Mucosa of descending colon (tissue), 3 donors: ENCODE results near the gene CLDN24. TPM values are rescaled to one million over a fixed set of nuclear protein-coding genes. Genes with fewer than 3 reads are reported as not detected.

Experiments
- ATAC-seq: fragments of 200-7000 bp; cut with Tn5 transposase; one replicate; pipeline ENCODE4 v1.9.1; 2020; ENCODE audit warnings: mild to moderate bottlenecking, moderate library complexity
- DNase-seq, 3 donors: peaks; one replicate each; pipeline ENCODE4 v3.0.0-alpha.2; 2020
- H3K36me3 ChIP-seq: fragments of 200-600 bp; one replicate; pipeline ENCODE4 v1.8.0; 2021; ENCODE audit warnings: low read depth, mild to moderate bottlenecking
- H3K4me1 ChIP-seq: fragments of 200-600 bp; one replicate; pipeline ENCODE4 v1.8.0; 2021; ENCODE audit warnings: low read depth, mild to moderate bottlenecking
- H3K4me3 ChIP-seq: fragments of 200-600 bp; one replicate; pipeline ENCODE4 v1.8.0; 2021; ENCODE audit warnings: mild to moderate bottlenecking
- H3K9me3 ChIP-seq: fragments of 200-600 bp; one replicate; pipeline ENCODE4 v1.8.0; 2021; ENCODE audit warnings: mild to moderate bottlenecking
- CTCF ChIP-seq: fragments of 200-600 bp; IDR thresholded peaks from one replicate; pipeline ENCODE4 v1.8.0; 2022; ENCODE audit warnings: antibody characterized with exemption, mild to moderate bottlenecking
- intact Hi-C, 2 donors: fragments of 100-400 bp; cut with DNase I in 1 of 2; cut with micrococcal nuclease in 1 of 2; formaldehyde crosslinking; loops; one replicate each; pipeline versions ENCODE4 v1.11.0 to v1.11.1; 2022; cut with DNase I, micrococcal nuclease
- total RNA-seq, 3 donors: library from RNA; stranded (reverse); fragmentation: NEBNext Ultra II Directional in 2 of 3; extraction: Animal tissue kit (Norgen Biotek cat#: 25700) in 2 of 3; gene quantifications; one replicate each; pipeline versions ENCODE4 v1.2.1 to v1.2.4, GENCODE V29; 2021 to 2023
- donor health status: DM: no; HTN: no; CAD: no; lungs with moderate emphysema.
- donor health status: DM: no; HTN: no; CAD: no.
- donor health status: DM: no; HTN: yes; CAD: no.

The CLDN24 gene
- total RNA-seq, 3 donors from 2014 or later: not detected

GRCh38 chr4:183284258-183284785 lies 37.9 kb downstream of the CLDN24 start:
- no peak for ATAC-seq
- H3K4me3 ChIP-seq: no peak overlapping the region
- no peaks in the 10 kb centered on the region for H3K4me1 ChIP-seq
- H3K9me3 ChIP-seq: no peaks in the 10 kb centered on the region
- TF ChIP-seq CTCF: no peak
- DNase-seq: no peak
- H3K36me3 ChIP-seq: no peaks in the 10 kb centered on the region
- intact Hi-C loops: no loop called here

DNA sequence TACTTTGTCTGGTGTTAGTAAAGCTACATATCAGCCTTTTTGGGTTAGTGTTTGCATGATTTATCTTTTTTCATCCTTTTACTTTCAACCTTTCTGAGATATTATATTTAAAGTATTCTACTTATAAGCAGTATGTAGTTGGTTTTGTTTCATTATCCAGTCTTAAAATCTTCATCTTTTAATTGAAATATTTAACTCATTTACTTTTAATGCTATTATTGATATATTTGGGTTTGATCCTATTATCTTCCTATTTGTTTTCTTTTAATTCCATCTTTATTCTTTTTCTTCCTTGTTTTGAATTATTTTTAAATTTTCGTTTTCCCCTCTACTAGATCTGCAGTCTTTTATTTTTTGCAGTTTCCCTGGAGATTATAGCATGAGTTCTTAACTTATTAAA lies 46.1 kb downstream of the CLDN24 start:
- H3K4me3 ChIP-seq: no peak overlapping the region
- peaks cover 17% of the 10 kb centered on the region for H3K9me3 ChIP-seq
- DNase-seq (no peak), ATAC-seq (no peak)
- no peak for TF ChIP-seq CTCF
- intact Hi-C loops: no loop called here
- H3K36me3 ChIP-seq: no peaks in the 10 kb centered on the region
- H3K4me1 ChIP-seq: no peaks in the 10 kb centered on the region

GRCh38 chr4:183272384-183272783 lies 49.8 kb downstream of the CLDN24 start:
- no peaks in the 10 kb centered on the region for H3K4me1 ChIP-seq
- DNase-seq (no peak), ATAC-seq (no peak)
- no peak overlapping the region for H3K4me3 ChIP-seq
- peaks cover 17% of the 10 kb centered on the region for H3K9me3 ChIP-seq
- H3K36me3 ChIP-seq: no peaks in the 10 kb centered on the region
- TF ChIP-seq CTCF: no peak
- intact Hi-C loops: no loop called here

Other genes with a start within 250 kb of the CLDN24 start
- 10 to 100 TPM in 1 of 3 donors, 1 to 10 TPM in 2; 6.4 to 31.2 (median 7.7) TPM for gene WWC2, start 223.2 kb downstream of the CLDN24 start, total RNA-seq
- not detected for gene CLDN22, start 2.1 kb downstream of the CLDN24 start, total RNA-seq
- gene CDKN2AIP, start 122.2 kb upstream of the CLDN24 start, total RNA-seq: 10 to 100 TPM; 16.2 to 20.4 (median 18.9) TPM
- 10 to 100 TPM in 2 of 3 donors, 1 to 10 TPM in 1; 9.9 to 12.5 (median 11.9) TPM for gene ING2, start 182.6 kb upstream of the CLDN24 start, total RNA-seq